GM12878 (cell line): Measurements from ENCODE around the gene MUSK.

ENCODE experiments used
- ESRRA ChIP-seq: IDR thresholded peaks from 2 replicates; pipeline ENCODE4 v1.6.1; 2012; ENCODE audit warnings: mild to moderate bottlenecking, low read length, improper control_type of control experiment
- FOXK2 ChIP-seq: fragments of 450-650 bp; IDR thresholded peaks from 2 replicates; pipeline ENCODE4 v1.6.1; 2017; ENCODE audit warnings: mild to moderate bottlenecking, moderate library complexity
- NR2C2 ChIP-seq: IDR thresholded peaks from 2 replicates; pipeline ENCODE4 v1.6.1; 2011; ENCODE audit warnings: borderline replicate concordance, low read depth; ENCODE audit not compliant: control insufficient read depth, insufficient read length
- POLR2AphosphoS5 ChIP-seq: IDR thresholded peaks from 2 replicates; pipeline ENCODE4 v1.6.1; 2011; ENCODE audit warnings: mild to moderate bottlenecking, low read length, inconsistent platforms
- POU2F2 ChIP-seq: IDR thresholded peaks from 3 replicates; pipeline ENCODE4 v1.6.1; 2011; ENCODE audit warnings: low read depth, mild to moderate bottlenecking, low read length, borderline replicate concordance
- RELA ChIP-seq: fragments of 450-650 bp; IDR thresholded peaks from 2 replicates; pipeline ENCODE4 v1.8.0; 2014; ENCODE audit warnings: borderline replicate concordance; ENCODE audit not compliant: partially characterized antibody
- YY1 ChIP-seq: IDR thresholded peaks from 2 replicates; pipeline ENCODE4 v1.6.1; 2011; ENCODE audit warnings: low read depth, mild to moderate bottlenecking, low read length
- TF ChIP-seq, protein P1 (sequence below), 3 experiments: IDR thresholded peaks in 2 of 3; conservative IDR thresholded peaks in 1 of 3; 2 replicates each; pipeline ENCODE4 v1.5.1; 2011; ENCODE audit warnings: low read depth in 3 of 3, low read length in 3 of 3, mild to moderate bottlenecking in 3 of 3, control low read depth in 2 of 3, moderate library complexity in 2 of 3, inconsistent platforms in 1 of 3, mixed read lengths in 1 of 3; ENCODE audit not compliant: control insufficient read depth in 2 of 3, insufficient read depth in 1 of 3; ENCODE audit errors: extremely low read depth in 1 of 3

DNA sequence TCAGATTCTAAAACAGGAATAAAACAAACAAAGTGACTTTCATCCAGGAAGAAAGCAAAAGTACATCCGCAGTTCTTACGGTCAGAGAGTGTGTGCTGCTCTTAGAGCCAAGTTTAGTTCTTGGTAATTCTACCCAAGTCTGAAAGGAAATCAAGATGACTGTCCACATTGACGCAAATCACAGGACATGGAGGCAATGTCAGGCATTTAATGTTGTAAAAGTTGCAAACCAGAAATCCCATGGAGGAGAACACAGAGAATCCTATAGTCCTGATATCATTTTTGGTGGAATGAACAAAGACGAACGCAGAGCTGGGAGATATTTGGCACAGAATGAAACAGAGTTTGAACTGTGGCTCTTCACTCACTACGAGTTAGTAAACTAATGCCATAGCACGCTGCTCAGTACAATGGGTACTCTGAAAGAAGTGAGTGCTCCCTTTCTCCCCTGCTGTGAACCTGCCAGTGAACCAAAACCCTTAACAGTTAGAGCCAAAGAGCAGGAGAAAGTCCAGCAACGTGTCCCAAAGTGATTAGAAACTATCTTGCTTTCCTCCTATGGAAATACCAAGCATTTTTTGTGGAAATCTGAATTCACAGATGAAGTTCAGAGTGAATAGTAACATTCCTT lies 74.3 kb downstream of the MUSK start:
- TF ChIP-seq POLR2AphosphoS5, result no peak
- no peak for TF ChIP-seq RELA
- no peak for TF ChIP-seq NR2C2
- no peak for TF ChIP-seq ESRRA
- no peak for TF ChIP-seq POU2F2
- no peak for TF ChIP-seq YY1
- no peak for TF ChIP-seq FOXK2
- TF ChIP-seq, protein P1, sequence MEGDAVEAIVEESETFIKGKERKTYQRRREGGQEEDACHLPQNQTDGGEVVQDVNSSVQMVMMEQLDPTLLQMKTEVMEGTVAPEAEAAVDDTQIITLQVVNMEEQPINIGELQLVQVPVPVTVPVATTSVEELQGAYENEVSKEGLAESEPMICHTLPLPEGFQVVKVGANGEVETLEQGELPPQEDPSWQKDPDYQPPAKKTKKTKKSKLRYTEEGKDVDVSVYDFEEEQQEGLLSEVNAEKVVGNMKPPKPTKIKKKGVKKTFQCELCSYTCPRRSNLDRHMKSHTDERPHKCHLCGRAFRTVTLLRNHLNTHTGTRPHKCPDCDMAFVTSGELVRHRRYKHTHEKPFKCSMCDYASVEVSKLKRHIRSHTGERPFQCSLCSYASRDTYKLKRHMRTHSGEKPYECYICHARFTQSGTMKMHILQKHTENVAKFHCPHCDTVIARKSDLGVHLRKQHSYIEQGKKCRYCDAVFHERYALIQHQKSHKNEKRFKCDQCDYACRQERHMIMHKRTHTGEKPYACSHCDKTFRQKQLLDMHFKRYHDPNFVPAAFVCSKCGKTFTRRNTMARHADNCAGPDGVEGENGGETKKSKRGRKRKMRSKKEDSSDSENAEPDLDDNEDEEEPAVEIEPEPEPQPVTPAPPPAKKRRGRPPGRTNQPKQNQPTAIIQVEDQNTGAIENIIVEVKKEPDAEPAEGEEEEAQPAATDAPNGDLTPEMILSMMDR (IDR thresholded peaks at IDR 0.05 in 2 of 3, conservative IDR thresholded peaks at IDR 0.05 in 1 of 3; ENCODE audit: control insufficient read depth in 2 of 3, extremely low read depth in 1 of 3, insufficient read depth in 1 of 3, low read depth in 3 of 3, low read length in 3 of 3), result no peak
